Amniotic stem cell (primary cell): ENCODE data around the gene RAET1L.
"Not testable (repeated sequence)": the region's sequence is repeated elsewhere in the genome, so short reads cannot be mapped to it uniquely, and the experiment has no call there.

Experiments
- DNase-seq: peaks from one replicate; lab custom pipeline; 2025; lab: John Stamatoyannopoulos, UW

Gene RAET1L

GRCh38 chr6:150044621-150045145 lies 19.4 kb upstream of the RAET1L start:
- DNase-seq: no peak

GRCh38 chr6:150043501-150044412 lies 18.4 kb upstream of the RAET1L start:
- DNase-seq: no peak

GRCh38 chr6:150043096-150043495 lies 17.8 kb upstream of the RAET1L start:
- no peak for DNase-seq

GRCh38 chr6:150038202-150039062 lies 13.1 kb upstream of the RAET1L start:
- DNase-seq: no peak

- DNase-seq: no peak
These were observed 12.3 kb upstream of the RAET1L start for GRCh38 chr6:150037526-150038201.

- DNase-seq: no peak
These were observed 10.7 kb upstream of the RAET1L start for GRCh38 chr6:150036081-150036480.

GRCh38 chr6:150033207-150033771 lies 8.0 kb upstream of the RAET1L start:
- DNase-seq: no peak

GRCh38 chr6:150032598-150032997 lies 7.3 kb upstream of the RAET1L start:
- no peak for DNase-seq

GRCh38 chr6:150030611-150031010 lies 5.3 kb upstream of the RAET1L start:
- DNase-seq: no peak

GRCh38 chr6:150029749-150030148 lies 4.4 kb upstream of the RAET1L start:
- no peak for DNase-seq

- no peak for DNase-seq
These were observed 3.9 kb upstream of the RAET1L start for GRCh38 chr6:150029276-150029675.

GRCh38 chr6:150028799-150029198 lies 3.5 kb upstream of the RAET1L start:
- no peak for DNase-seq

- no peak for DNase-seq
These were observed 2.7 kb upstream of the RAET1L start for GRCh38 chr6:150027806-150028565.

GRCh38 chr6:150026976-150027805 lies 1.9 kb upstream of the RAET1L start:
- no peak for DNase-seq

GRCh38 chr6:150024646-150025155 lies 631 bp downstream of the RAET1L start:
- DNase-seq: no peak

GRCh38 chr6:150024021-150024420 lies 1.3 kb downstream of the RAET1L start:
- not testable (repeated sequence) for DNase-seq

- DNase-seq: not testable (repeated sequence)
These were observed 3.5 kb downstream of the RAET1L start for GRCh38 chr6:150021870-150022269.

GRCh38 chr6:150018846-150019580 lies 6.3 kb downstream of the RAET1L start:
- no peak for DNase-seq

- DNase-seq: not testable (repeated sequence)
These were observed 8.2 kb downstream of the RAET1L start for GRCh38 chr6:150017186-150017521.
